Body of pancreas (tissue), 4 donors: ENCODE results near the gene CFAP43.

ENCODE experiments used
- CTCF ChIP-seq, 7 experiments: fragments of 450-650 bp in 4 of 7; fragments of 200-600 bp in 3 of 7; sonication (generic) in 3 of 7; IDR thresholded peaks; one replicate each; pipeline ENCODE4 v1.5.1; 2016 to 2019; ENCODE audit warnings: antibody characterized with exemption in 7 of 7
- POLR2A ChIP-seq, 3 donors: fragments of 450-650 bp; IDR thresholded peaks; one replicate each; pipeline ENCODE4 v1.6.1; 2016; ENCODE audit warnings: antibody characterized with exemption in 3 of 3, mild to moderate bottlenecking in 2 of 3

DNA sequence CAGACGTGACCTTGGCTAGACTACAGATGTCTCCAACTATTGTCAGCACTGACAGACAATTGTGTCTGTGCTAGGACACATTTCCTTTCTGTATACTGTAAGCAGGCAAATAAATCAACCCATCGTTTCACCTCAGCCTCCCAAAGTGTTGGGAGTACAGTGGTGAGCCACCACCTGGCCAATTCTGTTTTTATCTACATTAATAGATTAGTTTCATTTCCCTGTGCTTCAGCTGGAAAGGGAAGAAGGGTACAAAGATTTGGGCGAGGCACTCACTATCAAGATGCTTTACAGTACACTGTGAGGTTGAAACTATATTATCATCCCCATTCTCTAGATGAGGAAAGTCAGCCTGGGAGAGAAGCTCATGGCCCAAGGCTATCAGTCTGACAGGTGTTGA is 88.3 kb downstream of the CFAP43 start:
- TF ChIP-seq CTCF (IDR thresholded peaks at IDR 0.05) (no peak), POLR2A (IDR thresholded peaks at IDR 0.05) (no peak)
